ENCODE measurements around the gene CSF1.

CSF1 gene

GRCh38 chr1:109906160-109906838 lies 4.3 kb upstream of the CSF1 start:
- Histone ChIP-seq H3K9me3 (ENCODE audit: severe bottlenecking) (no peaks in the 10 kb centered on the region), H3K36me3 (ENCODE audit: low read depth) (no peaks in the 10 kb centered on the region), H3K27me3 (ENCODE audit: insufficient read depth, poor library complexity, severe bottlenecking) (no peaks in the 10 kb centered on the region), H3K27ac (ENCODE audit: poor library complexity, severe bottlenecking) (no peak overlapping the region), H3K4me3 (ENCODE audit: severe bottlenecking) (no peak overlapping the region), H3K4me1 (ENCODE audit: insufficient read depth, poor library complexity, severe bottlenecking) (peaks cover 5% of the 10 kb centered on the region)
- ATAC-seq (ENCODE audit: low read depth) (no peak), DNase-seq (ENCODE audit: low spot score) (no peak)
- TF ChIP-seq, protein P1, sequence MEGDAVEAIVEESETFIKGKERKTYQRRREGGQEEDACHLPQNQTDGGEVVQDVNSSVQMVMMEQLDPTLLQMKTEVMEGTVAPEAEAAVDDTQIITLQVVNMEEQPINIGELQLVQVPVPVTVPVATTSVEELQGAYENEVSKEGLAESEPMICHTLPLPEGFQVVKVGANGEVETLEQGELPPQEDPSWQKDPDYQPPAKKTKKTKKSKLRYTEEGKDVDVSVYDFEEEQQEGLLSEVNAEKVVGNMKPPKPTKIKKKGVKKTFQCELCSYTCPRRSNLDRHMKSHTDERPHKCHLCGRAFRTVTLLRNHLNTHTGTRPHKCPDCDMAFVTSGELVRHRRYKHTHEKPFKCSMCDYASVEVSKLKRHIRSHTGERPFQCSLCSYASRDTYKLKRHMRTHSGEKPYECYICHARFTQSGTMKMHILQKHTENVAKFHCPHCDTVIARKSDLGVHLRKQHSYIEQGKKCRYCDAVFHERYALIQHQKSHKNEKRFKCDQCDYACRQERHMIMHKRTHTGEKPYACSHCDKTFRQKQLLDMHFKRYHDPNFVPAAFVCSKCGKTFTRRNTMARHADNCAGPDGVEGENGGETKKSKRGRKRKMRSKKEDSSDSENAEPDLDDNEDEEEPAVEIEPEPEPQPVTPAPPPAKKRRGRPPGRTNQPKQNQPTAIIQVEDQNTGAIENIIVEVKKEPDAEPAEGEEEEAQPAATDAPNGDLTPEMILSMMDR (IDR thresholded peaks at IDR 0.05; ENCODE audit: poor library complexity, severe bottlenecking), result no peak

GRCh38 chr1:109906839-109907180 lies 3.8 kb upstream of the CSF1 start:
- Histone ChIP-seq H3K27ac (ENCODE audit: poor library complexity, severe bottlenecking) (no peak overlapping the region), H3K36me3 (ENCODE audit: low read depth) (no peaks in the 10 kb centered on the region), H3K4me1 (ENCODE audit: insufficient read depth, poor library complexity, severe bottlenecking) (peaks cover 10% of the 10 kb centered on the region), H3K9me3 (ENCODE audit: severe bottlenecking) (no peaks in the 10 kb centered on the region), H3K4me3 (ENCODE audit: severe bottlenecking) (no peak overlapping the region), H3K27me3 (ENCODE audit: insufficient read depth, poor library complexity, severe bottlenecking) (no peaks in the 10 kb centered on the region)
- TF ChIP-seq, protein P1 (IDR thresholded peaks at IDR 0.05; ENCODE audit: poor library complexity, severe bottlenecking), result no peak
- ATAC-seq (ENCODE audit: low read depth) (no peak), DNase-seq (ENCODE audit: low spot score) (no peak)

DNA sequence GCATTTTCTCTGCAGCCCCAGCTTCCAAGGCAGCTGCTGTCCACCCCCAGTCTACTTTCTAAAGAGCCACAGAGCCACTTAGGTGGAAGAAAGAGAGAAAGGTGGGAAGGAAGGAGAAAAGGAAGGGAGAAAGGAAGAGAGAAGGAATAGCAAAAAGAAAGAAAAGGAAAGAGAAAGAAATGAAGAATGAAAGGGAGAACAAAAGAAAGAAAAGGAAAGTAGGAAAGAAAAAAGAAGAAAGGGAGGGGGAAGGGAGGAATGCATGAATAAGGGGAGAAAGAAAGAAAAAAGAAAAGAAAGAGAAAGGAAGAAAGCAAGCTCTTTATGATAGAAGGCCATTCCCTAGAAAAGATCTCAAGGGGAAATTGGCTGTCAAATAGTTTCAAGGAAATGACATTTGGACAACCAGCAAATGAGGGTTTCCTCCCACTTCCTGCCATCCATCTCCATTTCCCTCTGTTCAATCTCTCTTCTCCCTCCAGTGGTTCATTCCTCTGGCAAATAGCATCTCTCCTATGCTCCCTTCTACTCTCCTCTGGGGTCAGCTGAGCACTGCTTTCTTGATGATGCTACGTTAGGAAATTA lies 3.4 kb upstream of the CSF1 start:
- no peak overlapping the region for H3K4me3 ChIP-seq (ENCODE audit: severe bottlenecking)
- no peak overlapping the region for H3K27ac ChIP-seq (ENCODE audit: poor library complexity, severe bottlenecking)
- no peaks in the 10 kb centered on the region for H3K27me3 ChIP-seq (ENCODE audit: insufficient read depth, poor library complexity, severe bottlenecking)
- no peak for ATAC-seq (ENCODE audit: low read depth)
- H3K4me1 ChIP-seq (ENCODE audit: insufficient read depth, poor library complexity, severe bottlenecking), result peaks cover 11% of the 10 kb centered on the region
- DNase-seq (ENCODE audit: low spot score), result no peak
- no peaks in the 10 kb centered on the region for H3K36me3 ChIP-seq (ENCODE audit: low read depth)
- H3K9me3 ChIP-seq (ENCODE audit: severe bottlenecking), result no peaks in the 10 kb centered on the region
- TF ChIP-seq, protein P1 (IDR thresholded peaks at IDR 0.05; ENCODE audit: poor library complexity, severe bottlenecking), result no peak

- H3K27me3 ChIP-seq (ENCODE audit: insufficient read depth, poor library complexity, severe bottlenecking), result no peaks in the 10 kb centered on the region
- TF ChIP-seq, protein P1 (IDR thresholded peaks at IDR 0.05; ENCODE audit: poor library complexity, severe bottlenecking), result no peak
- H3K4me1 ChIP-seq (ENCODE audit: insufficient read depth, poor library complexity, severe bottlenecking), result peaks cover 11% of the 10 kb centered on the region
- ATAC-seq (ENCODE audit: low read depth) (no peak), DNase-seq (ENCODE audit: low spot score) (no peak)
- no peak overlapping the region for H3K27ac ChIP-seq (ENCODE audit: poor library complexity, severe bottlenecking)
- no peaks in the 10 kb centered on the region for H3K9me3 ChIP-seq (ENCODE audit: severe bottlenecking)
- H3K36me3 ChIP-seq (ENCODE audit: low read depth), result no peaks in the 10 kb centered on the region
- no peak overlapping the region for H3K4me3 ChIP-seq (ENCODE audit: severe bottlenecking)
Observed at GRCh38 chr1:109908836-109909235, 1.8 kb upstream of the CSF1 start.

DNA sequence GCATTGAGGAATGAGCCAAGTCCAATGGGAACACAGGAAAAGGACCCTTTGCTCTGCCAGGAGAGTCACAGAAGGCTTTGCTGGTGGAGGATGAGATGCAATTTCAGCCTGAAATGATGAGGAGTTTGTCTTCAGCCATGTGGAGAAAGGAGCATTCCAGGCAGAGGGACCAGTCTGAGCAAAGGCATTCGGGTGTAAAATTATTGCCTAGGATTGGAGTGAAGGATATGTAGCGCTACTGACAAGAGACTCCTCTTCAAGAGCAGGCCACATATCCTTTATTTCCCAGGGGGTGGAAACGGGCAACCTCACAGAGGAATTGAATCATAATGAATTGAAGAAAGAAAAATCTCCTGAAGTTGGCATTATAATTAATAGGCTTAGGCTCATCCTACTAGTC lies 1.1 kb upstream of the CSF1 start:
- Histone ChIP-seq H3K4me3 (ENCODE audit: severe bottlenecking) (no peak overlapping the region), H3K4me1 (ENCODE audit: insufficient read depth, poor library complexity, severe bottlenecking) (peaks cover 11% of the 10 kb centered on the region)
- DNase-seq (ENCODE audit: low spot score), result no peak

More for the DNA sequence above, 1.1 kb upstream of the CSF1 start:
- H3K36me3 ChIP-seq (ENCODE audit: low read depth), result no peaks in the 10 kb centered on the region
- no peak overlapping the region for H3K27ac ChIP-seq (ENCODE audit: poor library complexity, severe bottlenecking)
- ATAC-seq (ENCODE audit: low read depth), result no peak
- no peaks in the 10 kb centered on the region for H3K27me3 ChIP-seq (ENCODE audit: insufficient read depth, poor library complexity, severe bottlenecking)
- H3K9me3 ChIP-seq (ENCODE audit: severe bottlenecking), result no peaks in the 10 kb centered on the region
- TF ChIP-seq, protein P1 (IDR thresholded peaks at IDR 0.05; ENCODE audit: poor library complexity, severe bottlenecking), result no peak

Data from RWPE2 (cell line).